ENCODE results near the gene WDR33.

GRCh38 chr2:127841466-127842178, 30.7 kb upstream of the WDR33 start:
- TF ChIP-seq CTCF (conservative IDR thresholded peaks at IDR 0.05; ENCODE audit: low read depth, low read length), result no peak
- no peak for TF ChIP-seq POLR2A (IDR thresholded peaks at IDR 0.05; ENCODE audit: low read depth, low read length)
- TF ChIP-seq RAD21 (IDR thresholded peaks at IDR 0.05; ENCODE audit: low read length), result no peak
- no peak for TF ChIP-seq CEBPB (IDR thresholded peaks at IDR 0.05; ENCODE audit: low read depth, low read length)
- TF ChIP-seq MXI1 (IDR thresholded peaks at IDR 0.05; ENCODE audit: borderline replicate concordance, low read depth, low read length), result no peak
- TF ChIP-seq RCOR1 (IDR thresholded peaks at IDR 0.05; ENCODE audit: insufficient replicate concordance, low read length), result no peak
- TF ChIP-seq ELK1 (IDR thresholded peaks at IDR 0.05; ENCODE audit: borderline replicate concordance, low read depth, low read length), result no peak
- TF ChIP-seq MAZ (IDR thresholded peaks at IDR 0.05; ENCODE audit: borderline replicate concordance, low read depth, low read length), result no peak
- TF ChIP-seq RFX5 (IDR thresholded peaks at IDR 0.05; ENCODE audit: low read depth, low read length), result no peak
- TF ChIP-seq MAFK (IDR thresholded peaks at IDR 0.05; ENCODE audit: low read depth, low read length), result no peak
- TF ChIP-seq SMC3 (IDR thresholded peaks at IDR 0.05; ENCODE audit: low read depth, low read length), result no peak
